IPS DF 19.7 (cell line): ENCODE results near the gene MTCL1.

ENCODE experiments used
- DNase-seq: peaks from one replicate; pipeline ENCODE4 v3.0.0-alpha.2; 2013; ENCODE audit warnings: low read depth, low spot score

MTCL1 gene

DNA sequence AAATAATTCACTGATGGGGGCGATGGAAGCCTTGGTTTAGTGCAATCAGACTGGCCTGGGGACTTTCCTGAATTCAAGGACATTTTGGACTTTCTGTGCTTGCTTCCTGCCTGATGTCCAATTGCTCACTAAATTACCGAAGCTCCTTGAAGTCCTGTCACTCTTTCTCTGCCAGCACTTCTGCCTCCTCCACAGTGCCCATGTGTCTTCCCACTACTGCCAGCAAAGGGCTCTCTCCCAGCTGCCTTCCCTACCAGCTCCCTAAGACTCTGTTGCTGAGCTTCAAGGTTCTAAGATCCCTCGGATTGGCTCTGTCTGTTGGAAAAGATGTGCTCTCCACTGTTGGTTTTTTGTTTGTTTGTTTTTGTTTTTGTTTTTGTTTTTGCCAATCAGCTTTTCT lies 158.1 kb downstream of the MTCL1 start:
- no peak for DNase-seq

DNA sequence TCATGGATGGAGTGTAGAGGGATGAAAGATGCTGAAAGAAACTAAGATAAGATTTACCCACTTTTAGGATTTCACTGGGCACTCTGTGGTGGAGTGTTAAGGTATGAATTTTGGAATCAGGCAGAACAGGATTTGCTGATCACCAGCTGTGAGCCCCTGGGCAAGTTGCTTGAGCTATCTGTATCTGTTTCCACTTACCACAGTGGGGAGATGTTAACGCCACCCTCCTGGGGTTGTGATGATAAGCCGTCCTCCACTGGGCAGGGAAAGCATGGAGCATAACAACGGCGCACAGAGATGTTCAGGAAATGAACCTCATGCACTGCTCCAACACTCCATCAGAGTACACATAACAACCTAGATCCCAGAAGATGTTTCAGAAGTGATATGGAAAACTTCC lies 160.6 kb downstream of the MTCL1 start:
- DNase-seq, result no peak

DNA sequence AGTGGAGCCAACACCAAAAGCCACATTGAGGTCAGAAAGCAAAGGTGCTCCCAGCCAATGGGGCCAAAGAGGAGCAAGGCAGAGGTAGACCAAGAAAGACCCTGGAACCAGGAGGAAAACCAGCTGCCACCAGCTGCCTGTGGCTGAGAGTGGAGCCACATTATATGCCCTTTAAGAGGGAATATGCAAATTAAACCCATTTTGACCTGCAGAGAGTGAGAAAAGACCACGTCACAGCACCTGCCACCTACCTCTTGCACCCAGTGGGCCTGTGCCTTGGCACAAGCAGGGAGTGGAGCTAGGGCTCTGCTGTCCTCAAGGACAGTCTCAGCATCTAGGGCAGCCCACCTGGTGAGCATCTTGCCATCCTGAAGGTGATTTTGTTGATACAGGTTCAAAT lies 161.3 kb downstream of the MTCL1 start:
- no peak for DNase-seq

DNA sequence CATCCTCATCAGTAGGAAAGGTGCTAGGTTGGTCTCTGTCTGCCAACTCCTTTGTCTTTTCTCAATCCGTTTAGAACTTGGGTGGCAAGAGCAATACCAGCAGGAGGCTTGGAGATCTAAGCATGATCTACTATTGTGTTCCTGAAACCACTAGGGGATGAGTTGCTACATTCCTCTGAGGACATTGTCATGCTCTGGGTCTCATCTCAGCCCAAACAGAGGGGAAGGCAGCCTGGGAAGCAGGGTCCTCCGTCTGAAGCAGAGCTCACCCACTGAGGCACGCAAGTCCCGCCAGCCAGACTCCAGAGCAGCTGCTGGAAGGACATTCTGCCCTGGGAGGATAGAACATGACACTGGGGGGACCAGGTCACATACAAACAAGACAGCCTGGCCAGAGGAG lies 162.9 kb downstream of the MTCL1 start:
- no peak for DNase-seq

DNA sequence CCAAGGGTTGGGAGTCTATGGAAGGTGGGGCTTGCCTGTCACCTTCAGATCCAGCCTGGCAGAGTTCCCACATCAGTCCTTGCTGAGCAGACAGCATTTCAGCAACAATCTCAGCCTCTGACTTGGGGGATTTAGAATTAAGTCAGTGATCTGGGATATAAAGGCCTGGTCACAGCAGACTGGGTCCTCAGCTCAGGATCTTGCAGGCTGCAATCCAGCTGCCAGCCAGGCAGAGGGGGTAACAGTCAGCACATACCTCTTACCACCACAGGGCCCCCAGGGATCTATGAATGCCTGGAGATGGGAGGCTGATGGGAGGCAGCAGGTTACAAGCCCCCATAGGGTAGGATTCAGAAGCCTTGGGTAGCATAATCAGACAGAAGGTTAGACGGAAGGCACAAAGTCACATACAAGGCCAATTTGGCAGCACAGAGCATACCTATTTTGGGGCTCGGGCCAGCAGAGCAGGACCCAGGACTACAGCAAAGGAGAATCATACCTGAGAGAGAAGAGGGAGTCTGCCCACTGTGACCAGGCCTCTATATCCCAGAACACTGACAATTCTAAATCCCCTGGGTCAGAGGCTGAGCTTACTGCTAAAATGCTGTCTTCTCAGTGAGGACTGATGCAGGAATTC lies 163.5 kb downstream of the MTCL1 start:
- no peak for DNase-seq

DNA sequence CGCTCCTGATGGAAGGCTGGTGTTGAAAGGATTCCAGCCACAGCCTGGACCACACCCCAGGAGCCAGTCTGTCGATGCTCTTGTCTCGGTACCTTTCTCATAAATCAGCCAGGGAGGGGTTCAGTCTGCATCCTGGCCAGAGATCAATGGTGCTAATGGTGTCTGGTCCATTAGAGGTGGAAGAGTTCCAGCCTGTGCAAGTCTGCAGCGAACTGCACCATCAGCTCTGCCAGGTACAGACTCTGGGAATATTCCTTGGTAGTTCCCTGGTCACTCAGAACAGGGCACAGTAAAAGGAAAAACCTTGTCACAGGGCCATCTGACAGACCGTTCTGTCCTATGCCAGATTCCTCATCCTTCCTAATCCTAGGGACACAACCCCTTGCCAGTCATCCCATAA lies 164.3 kb downstream of the MTCL1 start:
- no peak for DNase-seq

DNA sequence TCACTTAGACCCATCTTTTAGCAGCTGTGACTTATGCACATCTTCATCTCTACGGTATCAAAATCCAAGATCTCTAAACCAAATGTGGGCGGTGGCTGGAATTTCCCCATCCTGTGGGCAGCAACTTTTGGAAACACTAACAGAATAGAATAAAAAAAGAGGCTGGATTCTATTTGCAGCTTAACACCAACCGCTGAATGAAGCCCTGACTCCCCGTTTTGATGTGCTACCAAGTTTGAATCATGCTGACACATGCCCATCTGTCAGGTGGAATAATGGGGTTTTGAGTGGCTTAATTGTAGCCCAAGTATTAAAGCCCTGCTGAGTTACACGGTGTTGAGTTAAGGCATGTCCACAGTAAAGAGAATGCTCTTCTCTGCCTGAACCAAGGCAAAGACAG lies 165.2 kb downstream of the MTCL1 start:
- no peak for DNase-seq

DNA sequence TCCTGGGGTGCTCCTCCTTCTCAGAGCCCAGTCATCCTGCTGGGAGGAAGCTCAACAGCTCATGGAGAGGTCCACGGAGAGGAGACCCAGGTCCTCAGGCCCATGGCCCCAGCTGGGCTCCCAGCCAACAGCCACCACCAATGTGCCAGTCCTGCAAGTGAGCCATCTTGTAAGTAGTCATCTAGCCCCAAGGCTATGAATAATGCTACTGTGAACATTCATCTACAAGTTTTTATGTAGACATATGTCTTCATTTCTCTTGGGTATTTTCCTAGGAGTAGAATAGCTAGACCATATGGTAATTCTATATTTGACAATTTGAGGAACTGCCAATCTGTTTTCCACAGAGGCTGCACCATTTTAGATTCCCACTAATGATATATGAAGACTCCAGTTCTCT lies 166.1 kb downstream of the MTCL1 start:
- DNase-seq, result no peak

DNA sequence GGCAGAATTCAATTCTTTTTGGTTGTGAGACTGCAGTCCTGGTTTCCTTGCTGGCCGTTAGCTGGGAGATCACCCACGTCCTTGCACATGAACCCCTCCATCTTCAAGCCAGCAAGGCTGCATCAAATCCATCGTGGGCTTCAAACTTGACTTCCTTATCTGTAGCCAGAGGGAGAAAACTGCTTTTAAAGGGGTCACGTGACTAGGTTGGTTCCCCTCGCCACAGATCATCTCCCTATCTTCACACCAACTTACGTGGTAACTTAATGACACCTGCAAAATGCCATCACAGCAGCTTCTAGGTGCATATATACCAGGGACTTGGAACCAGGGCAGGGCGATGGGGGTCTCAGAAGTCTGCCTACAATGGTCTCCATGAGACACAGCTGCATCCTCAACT lies 169.5 kb downstream of the MTCL1 start:
- DNase-seq, result no peak

DNA sequence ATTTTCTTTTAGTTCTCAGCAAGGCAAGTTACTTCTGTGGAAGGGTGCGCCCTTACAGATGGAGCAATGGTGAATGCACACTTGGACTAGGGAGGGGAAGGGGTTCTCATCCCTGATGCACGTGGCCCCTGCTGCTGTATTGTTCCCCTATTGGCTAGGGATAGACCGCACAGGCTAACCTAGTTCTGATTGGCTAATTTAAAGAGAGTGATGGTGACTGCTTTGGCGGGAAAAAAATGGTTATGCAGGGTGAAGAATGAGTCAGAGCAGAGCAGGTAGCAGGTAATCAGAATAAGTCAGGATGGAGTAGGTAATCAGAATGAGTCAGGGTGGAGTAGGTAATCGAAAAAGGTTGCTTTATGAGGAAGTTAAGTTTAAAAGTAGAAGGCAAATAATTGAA lies 171.5 kb downstream of the MTCL1 start:
- DNase-seq, result no peak

DNA sequence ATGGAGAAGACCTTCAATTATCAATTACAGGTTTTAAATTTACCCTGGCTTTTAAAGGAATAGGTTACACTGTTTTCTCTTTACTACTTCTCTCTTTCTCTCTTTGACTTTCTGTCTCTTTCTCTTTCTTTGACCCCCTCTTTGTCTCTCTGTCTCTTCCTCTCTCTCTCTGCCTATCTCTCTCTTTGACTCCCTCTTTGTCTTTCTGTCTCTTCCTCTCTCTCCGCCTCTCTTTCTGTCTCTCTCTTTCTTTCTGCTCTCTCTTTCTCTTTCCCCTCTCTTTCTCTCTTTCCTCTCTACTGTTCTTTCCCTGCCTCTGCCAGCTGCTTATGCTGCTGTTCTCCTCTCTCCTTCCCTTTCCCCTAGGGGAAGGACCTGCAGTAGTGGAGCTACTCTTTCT lies 175.7 kb downstream of the MTCL1 start:
- DNase-seq, result no peak
